ENCODE data around the gene NAT16. TPM values are rescaled to one million over a fixed set of nuclear protein-coding genes. Genes with fewer than 3 reads are reported as not detected.

NAT16 gene
- total and polyA plus RNA-seq, 2 of the 13 experiments (the other 11 are each of a cell fraction or from before 2014, with no cell fraction given) = 0.04 TPM; not detected in 1

DNA sequence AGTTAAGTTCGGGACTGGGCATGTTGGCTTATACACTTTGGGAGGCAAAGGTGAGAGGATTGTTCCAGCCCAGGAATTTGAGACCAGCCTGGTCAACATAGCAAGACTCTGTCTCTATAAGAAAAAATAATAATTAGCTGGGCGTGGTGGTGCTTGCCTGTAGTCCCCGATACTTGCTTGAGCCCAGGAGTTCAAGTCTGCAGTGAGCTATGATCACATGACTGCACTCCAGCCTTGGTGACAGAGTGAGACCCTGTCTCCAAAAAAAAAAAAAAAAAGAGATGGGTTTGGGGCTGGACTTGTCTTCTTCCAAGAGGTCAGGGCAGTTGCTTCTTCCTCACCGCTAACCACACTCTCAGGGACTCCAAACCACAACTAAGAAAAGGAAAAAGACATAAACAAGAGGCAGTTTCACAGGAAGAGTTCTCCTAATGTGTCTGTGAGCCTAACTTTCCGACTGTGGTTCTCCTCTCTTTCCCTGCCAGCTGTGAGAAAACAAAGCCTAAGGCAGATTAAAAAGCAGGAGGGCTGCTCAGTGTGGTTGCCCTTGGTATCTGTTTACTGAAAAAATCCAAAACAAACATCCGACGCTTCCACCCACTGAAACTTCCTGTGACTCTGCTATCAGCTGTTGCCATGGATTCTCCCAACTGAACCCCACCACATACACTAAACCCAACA, 55.6 kb downstream of the NAT16 start (continued):
- TF ChIP-seq ZBTB43 (CRISPR knock-in tag; conservative IDR thresholded peaks at IDR 0.05) = peak; percentile 84
- no peak for TF ChIP-seq AGO1 (IDR thresholded peaks at IDR 0.05; ENCODE audit: low read depth, low read length, poor library complexity, severe bottlenecking)
- 0 out of 2 replicates have a peak, but pooled peaks have one; percentile 9 for TF ChIP-seq ZNF709 (CRISPR knock-in tag; IDR thresholded peaks at IDR 0.05)
- TF ChIP-seq SP1 (IDR thresholded peaks at IDR 0.05) = no peak
- peak; percentile 29; the same call in 1 of the 2 replicates for TF ChIP-seq SP1 (CRISPR knock-in tag; IDR thresholded peaks at IDR 0.05)
- TF ChIP-seq ZNF235 (CRISPR knock-in tag; IDR thresholded peaks at IDR 0.05; ENCODE audit: borderline replicate concordance) = no peak
- peak; percentile 78 for TF ChIP-seq NCOA2 (CRISPR knock-in tag; IDR thresholded peaks at IDR 0.05)
- no peak for TF ChIP-seq ZNF777 (CRISPR knock-in tag; IDR thresholded peaks at IDR 0.05)
- peak; percentile 78; the same call in 1 of the 2 replicates for TF ChIP-seq FOXP1 (IDR thresholded peaks at IDR 0.05)
- TF ChIP-seq FOXP1 (CRISPR knock-in tag; IDR thresholded peaks at IDR 0.05) = peak; percentile 89
- no peak for TF ChIP-seq STAG1 (CRISPR knock-in tag; IDR thresholded peaks at IDR 0.05)
- TF ChIP-seq ISL2 (CRISPR knock-in tag; IDR thresholded peaks at IDR 0.05) = peak; percentile 68; the same call in 1 of the 2 replicates
- TF ChIP-seq TFDP2 (CRISPR knock-in tag; IDR thresholded peaks at IDR 0.05) = no peak
- TF ChIP-seq, protein P1, sequence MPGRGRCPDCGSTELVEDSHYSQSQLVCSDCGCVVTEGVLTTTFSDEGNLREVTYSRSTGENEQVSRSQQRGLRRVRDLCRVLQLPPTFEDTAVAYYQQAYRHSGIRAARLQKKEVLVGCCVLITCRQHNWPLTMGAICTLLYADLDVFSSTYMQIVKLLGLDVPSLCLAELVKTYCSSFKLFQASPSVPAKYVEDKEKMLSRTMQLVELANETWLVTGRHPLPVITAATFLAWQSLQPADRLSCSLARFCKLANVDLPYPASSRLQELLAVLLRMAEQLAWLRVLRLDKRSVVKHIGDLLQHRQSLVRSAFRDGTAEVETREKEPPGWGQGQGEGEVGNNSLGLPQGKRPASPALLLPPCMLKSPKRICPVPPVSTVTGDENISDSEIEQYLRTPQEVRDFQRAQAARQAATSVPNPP (CRISPR knock-in tag; IDR thresholded peaks at IDR 0.05) = no peak
- TF ChIP-seq ONECUT2 (CRISPR knock-in tag; IDR thresholded peaks at IDR 0.05) = no peak
- no peak; the same call in 1 of the 2 replicates for TF ChIP-seq JUNB (CRISPR knock-in tag; IDR thresholded peaks at IDR 0.05; ENCODE audit: borderline replicate concordance)
- TF ChIP-seq, protein P2, sequence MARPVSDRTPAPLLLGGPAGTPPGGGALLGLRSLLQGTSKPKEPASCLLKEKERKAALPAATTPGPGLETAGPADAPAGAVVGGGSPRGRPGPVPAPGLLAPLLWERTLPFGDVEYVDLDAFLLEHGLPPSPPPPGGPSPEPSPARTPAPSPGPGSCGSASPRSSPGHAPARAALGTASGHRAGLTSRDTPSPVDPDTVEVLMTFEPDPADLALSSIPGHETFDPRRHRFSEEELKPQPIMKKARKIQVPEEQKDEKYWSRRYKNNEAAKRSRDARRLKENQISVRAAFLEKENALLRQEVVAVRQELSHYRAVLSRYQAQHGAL (CRISPR knock-in tag; IDR thresholded peaks at IDR 0.05; ENCODE audit: not compliant biosample characterization) = no peak
- TF ChIP-seq ZNF557 (CRISPR knock-in tag; IDR thresholded peaks at IDR 0.05) = no peak
- TF ChIP-seq EHMT2 (IDR thresholded peaks at IDR 0.05; ENCODE audit: borderline replicate concordance, low read depth, low read length) = no peak
- no peak for TF ChIP-seq PLRG1 (conservative IDR thresholded peaks at IDR 0.05)
- peak; percentile 42; the same call in 1 of the 2 replicates for TF ChIP-seq MAX (IDR thresholded peaks at IDR 0.05)
- TF ChIP-seq ZNF441 (CRISPR knock-in tag; IDR thresholded peaks at IDR 0.05; ENCODE audit: borderline replicate concordance) = no peak
- TF ChIP-seq NR2F6 (IDR thresholded peaks at IDR 0.05) = peak; percentile 80
- TF ChIP-seq NR2F6 (CRISPR knock-in tag; IDR thresholded peaks at IDR 0.05) = peak; percentile 69
- peak; percentile 49; the same call in 1 of the 2 replicates for TF ChIP-seq KAT8 (CRISPR knock-in tag; IDR thresholded peaks at IDR 0.05)
- TF ChIP-seq TCF7 (IDR thresholded peaks at IDR 0.05; ENCODE audit: low read depth) = 0 out of 2 replicates have a peak, but pooled peaks have one; percentile 30
- no peak for TF ChIP-seq ZNF337 (CRISPR knock-in tag; IDR thresholded peaks at IDR 0.05; ENCODE audit: borderline replicate concordance, low read depth)
- TF ChIP-seq CREM (IDR thresholded peaks at IDR 0.05) = peak; percentile 65
- TF ChIP-seq CREM (CRISPR knock-in tag; IDR thresholded peaks at IDR 0.05) = no peak
- no peak for TF ChIP-seq HIVEP1 (CRISPR knock-in tag; IDR thresholded peaks at IDR 0.05)
- TF ChIP-seq ZNF33B (CRISPR knock-in tag; IDR thresholded peaks at IDR 0.05) = no peak
